ENCODE measurements around the gene MAP4K2. TPM values are rescaled to one million over a fixed set of nuclear protein-coding genes. Genes with fewer than 3 reads are reported as not detected.
A peak's percentile ranks its signal among the peaks of the same experiment; 100 is the strongest.

Gene MAP4K2
- total and polyA plus RNA-seq, 2 of the 13 experiments (the other 11 are each of a cell fraction or from before 2014, with no cell fraction given), result 8.3 to 17.6 TPM

DNA sequence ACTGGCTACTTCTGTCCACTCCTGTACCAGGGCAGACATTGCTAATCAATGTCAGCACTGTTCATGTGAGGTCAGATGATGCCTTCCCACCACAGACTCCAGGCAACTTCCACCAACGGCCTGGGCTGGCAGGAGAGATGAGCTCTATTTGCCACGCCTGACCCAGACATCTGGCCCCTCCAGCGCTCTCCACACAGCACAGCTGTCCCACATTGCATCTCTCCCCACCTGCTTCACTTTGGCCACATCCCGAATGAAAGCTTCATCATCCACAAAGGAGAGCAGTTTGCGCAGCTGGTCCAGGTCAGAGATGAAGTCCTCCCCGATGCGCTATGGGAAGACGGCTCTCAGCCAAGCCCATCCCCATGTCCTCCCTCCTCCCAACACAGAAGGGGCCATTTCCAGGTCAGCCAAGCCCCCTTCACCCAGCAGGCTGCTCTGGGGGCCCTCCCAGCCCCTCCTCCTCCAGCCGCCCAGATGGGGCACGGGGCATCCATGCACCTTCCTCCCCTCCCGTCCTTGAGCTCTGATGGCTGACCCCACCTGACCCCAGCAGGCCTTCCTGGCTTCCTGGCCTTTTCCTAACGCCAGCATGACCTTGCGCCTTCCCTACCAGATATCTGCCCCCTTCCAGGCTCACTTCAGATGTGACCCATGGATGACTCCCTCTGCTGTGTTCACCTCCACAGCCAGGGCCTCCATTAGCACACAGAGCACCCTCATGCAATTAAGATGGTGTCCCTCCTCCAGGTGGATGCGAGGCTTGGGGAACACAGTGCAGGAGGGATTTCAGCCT, 50.6 kb downstream of the MAP4K2 start:
- TF ChIP-seq ZSCAN20 (CRISPR knock-in tag; IDR thresholded peaks at IDR 0.05; ENCODE audit: borderline replicate concordance) (no peak), MYNN (CRISPR knock-in tag; IDR thresholded peaks at IDR 0.05; ENCODE audit: low read depth) (no peak), ZNF263 (CRISPR knock-in tag; IDR thresholded peaks at IDR 0.05) (peak; percentile 76; the same call in 1 of the 2 replicates), NR2F1 (CRISPR knock-in tag; IDR thresholded peaks at IDR 0.05) (0 out of 4 replicates have a peak, but pooled peaks of 1 of the 2 experiments have one; percentile 16), ZNF383 (CRISPR knock-in tag; IDR thresholded peaks at IDR 0.05; ENCODE audit: borderline replicate concordance) (no peak), HDAC1 (CRISPR knock-in tag; IDR thresholded peaks at IDR 0.05) (no peak), ZNF564 (CRISPR knock-in tag; IDR thresholded peaks at IDR 0.05) (no peak), NR2F6 (IDR thresholded peaks at IDR 0.05) (peak; percentile 33), NR2F6 (CRISPR knock-in tag; IDR thresholded peaks at IDR 0.05) (no peak), TCF12 (IDR thresholded peaks at IDR 0.05) (no peak), TCF12 (CRISPR knock-in tag; IDR thresholded peaks at IDR 0.05) (no peak), ZBTB42 (CRISPR knock-in tag; IDR thresholded peaks at IDR 0.05) (no peak), NFIB (CRISPR knock-in tag; IDR thresholded peaks at IDR 0.05; ENCODE audit: borderline replicate concordance) (0 out of 2 replicates have a peak, but pooled peaks have one; percentile 16), ZNF746 (CRISPR knock-in tag; IDR thresholded peaks at IDR 0.05) (no peak)
- TF ChIP-seq, protein P1, sequence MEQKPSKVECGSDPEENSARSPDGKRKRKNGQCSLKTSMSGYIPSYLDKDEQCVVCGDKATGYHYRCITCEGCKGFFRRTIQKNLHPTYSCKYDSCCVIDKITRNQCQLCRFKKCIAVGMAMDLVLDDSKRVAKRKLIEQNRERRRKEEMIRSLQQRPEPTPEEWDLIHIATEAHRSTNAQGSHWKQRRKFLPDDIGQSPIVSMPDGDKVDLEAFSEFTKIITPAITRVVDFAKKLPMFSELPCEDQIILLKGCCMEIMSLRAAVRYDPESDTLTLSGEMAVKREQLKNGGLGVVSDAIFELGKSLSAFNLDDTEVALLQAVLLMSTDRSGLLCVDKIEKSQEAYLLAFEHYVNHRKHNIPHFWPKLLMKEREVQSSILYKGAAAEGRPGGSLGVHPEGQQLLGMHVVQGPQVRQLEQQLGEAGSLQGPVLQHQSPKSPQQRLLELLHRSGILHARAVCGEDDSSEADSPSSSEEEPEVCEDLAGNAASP (CRISPR knock-in tag; IDR thresholded peaks at IDR 0.05; ENCODE audit: borderline replicate concordance), result peak; percentile 40; the same call in 1 of the 2 replicates
- TF ChIP-seq, protein P2, sequence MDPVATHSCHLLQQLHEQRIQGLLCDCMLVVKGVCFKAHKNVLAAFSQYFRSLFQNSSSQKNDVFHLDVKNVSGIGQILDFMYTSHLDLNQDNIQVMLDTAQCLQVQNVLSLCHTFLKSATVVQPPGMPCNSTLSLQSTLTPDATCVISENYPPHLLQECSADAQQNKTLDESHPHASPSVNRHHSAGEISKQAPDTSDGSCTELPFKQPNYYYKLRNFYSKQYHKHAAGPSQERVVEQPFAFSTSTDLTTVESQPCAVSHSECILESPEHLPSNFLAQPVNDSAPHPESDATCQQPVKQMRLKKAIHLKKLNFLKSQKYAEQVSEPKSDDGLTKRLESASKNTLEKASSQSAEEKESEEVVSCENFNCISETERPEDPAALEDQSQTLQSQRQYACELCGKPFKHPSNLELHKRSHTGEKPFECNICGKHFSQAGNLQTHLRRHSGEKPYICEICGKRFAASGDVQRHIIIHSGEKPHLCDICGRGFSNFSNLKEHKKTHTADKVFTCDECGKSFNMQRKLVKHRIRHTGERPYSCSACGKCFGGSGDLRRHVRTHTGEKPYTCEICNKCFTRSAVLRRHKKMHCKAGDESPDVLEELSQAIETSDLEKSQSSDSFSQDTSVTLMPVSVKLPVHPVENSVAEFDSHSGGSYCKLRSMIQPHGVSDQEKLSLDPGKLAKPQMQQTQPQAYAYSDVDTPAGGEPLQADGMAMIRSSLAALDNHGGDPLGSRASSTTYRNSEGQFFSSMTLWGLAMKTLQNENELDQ (CRISPR knock-in tag; IDR thresholded peaks at IDR 0.05; ENCODE audit: borderline replicate concordance), result no peak
- TF ChIP-seq, protein P3, sequence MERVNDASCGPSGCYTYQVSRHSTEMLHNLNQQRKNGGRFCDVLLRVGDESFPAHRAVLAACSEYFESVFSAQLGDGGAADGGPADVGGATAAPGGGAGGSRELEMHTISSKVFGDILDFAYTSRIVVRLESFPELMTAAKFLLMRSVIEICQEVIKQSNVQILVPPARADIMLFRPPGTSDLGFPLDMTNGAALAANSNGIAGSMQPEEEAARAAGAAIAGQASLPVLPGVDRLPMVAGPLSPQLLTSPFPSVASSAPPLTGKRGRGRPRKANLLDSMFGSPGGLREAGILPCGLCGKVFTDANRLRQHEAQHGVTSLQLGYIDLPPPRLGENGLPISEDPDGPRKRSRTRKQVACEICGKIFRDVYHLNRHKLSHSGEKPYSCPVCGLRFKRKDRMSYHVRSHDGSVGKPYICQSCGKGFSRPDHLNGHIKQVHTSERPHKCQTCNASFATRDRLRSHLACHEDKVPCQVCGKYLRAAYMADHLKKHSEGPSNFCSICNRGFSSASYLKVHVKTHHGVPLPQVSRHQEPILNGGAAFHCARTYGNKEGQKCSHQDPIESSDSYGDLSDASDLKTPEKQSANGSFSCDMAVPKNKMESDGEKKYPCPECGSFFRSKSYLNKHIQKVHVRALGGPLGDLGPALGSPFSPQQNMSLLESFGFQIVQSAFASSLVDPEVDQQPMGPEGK (CRISPR knock-in tag; IDR thresholded peaks at IDR 0.05), result 0 out of 2 replicates have a peak, but pooled peaks have one; percentile 19
- intact Hi-C loops (cut with micrococcal nuclease; ENCODE audit: unreplicated experiment), result no loop called here
- H3K27ac ChIP-seq (ENCODE audit: extremely low read length, insufficient read depth, low read length), result no peak overlapping the region
- no peaks in the 10 kb centered on the region for H3K9me3 ChIP-seq (ENCODE audit: low read length)
- peaks cover 25% of the 10 kb centered on the region for H3K4me1 ChIP-seq (ENCODE audit: insufficient read depth, low read length)
- peaks cover 3 to 14% of the 10 kb centered on the region in 2 experiments; a peak in 3 of 5 replicates for H3K27me3 ChIP-seq (ENCODE audit: control insufficient read depth in 1 of 2, insufficient read depth in 2 of 2, low read length in 2 of 2)
- BruUV-seq (replicated peaks), result no TSS peak
- no peak for DNase-seq (ENCODE audit: low spot score)
- no peaks in the 10 kb centered on the region for H4K20me1 ChIP-seq (ENCODE audit: insufficient read depth, low read length)
- ChIA-PET CTCF (ENCODE audit: low intra/inter-chr PET ratio, low total read pairs) (no interaction called here), POLR2A (no interaction called here)
- H3K79me2 ChIP-seq (ENCODE audit: insufficient read depth, low read length), result no peaks in the 10 kb centered on the region
- H3K9ac ChIP-seq (ENCODE audit: insufficient read depth, low read depth, low read length), result no peak overlapping the region
- ATAC-seq, result peak; percentile 14
- 54% methylated on average over 12 of the region's 14 CpGs for WGBS (ENCODE audit: low lambda C conversion rate)
- no peak for FAIRE-seq
- in situ Hi-C loops (cut with HindIII; ENCODE audit: extremely low pct_ligation_motif_present, low pct_unique_long_range_greater_than_20kb), result no loop called here
- H3K4me2 ChIP-seq (ENCODE audit: low read depth, low read length), result no peak overlapping the region
- H3K36me3 ChIP-seq (replicated peaks in 1 of 2; ENCODE audit: control insufficient read depth in 1 of 2, insufficient read depth in 2 of 2, low read length in 2 of 2), result no peaks in the 10 kb centered on the region
- H2AFZ ChIP-seq (ENCODE audit: low read length), result no peak overlapping the region
- H3K4me3 ChIP-seq (replicated peaks in 1 of 3; ENCODE audit: insufficient read depth in 1 of 3, low read depth in 2 of 3, low read length in 3 of 3), result no peak overlapping the region
